DMS 273 (cell line): ENCODE data around the gene CASKIN1.

Experiments used
- DNase-seq: peaks from one replicate; lab custom pipeline; 2025; ENCODE audit not compliant: unreplicated experiment; lab: John Stamatoyannopoulos, UW

CASKIN1 gene

GRCh38 chr16:2176047-2176446 is 20.4 kb downstream of the CASKIN1 start:
- no peak for DNase-seq

GRCh38 chr16:2175454-2175853 is 21.0 kb downstream of the CASKIN1 start:
- no peak for DNase-seq

- peak; percentile 38 for DNase-seq
Observed at GRCh38 chr16:2174396-2175131, 21.8 kb downstream of the CASKIN1 start.

- no peak for DNase-seq
Observed at GRCh38 chr16:2173916-2174315, 22.5 kb downstream of the CASKIN1 start.

GRCh38 chr16:2173366-2173765 is 23.0 kb downstream of the CASKIN1 start:
- no peak for DNase-seq

GRCh38 chr16:2172688-2173335 is 23.6 kb downstream of the CASKIN1 start:
- no peak for DNase-seq

- no peak for DNase-seq
Observed at GRCh38 chr16:2171601-2172178, 24.7 kb downstream of the CASKIN1 start.

- no peak for DNase-seq
Observed at GRCh38 chr16:2170587-2171435, 25.6 kb downstream of the CASKIN1 start.

GRCh38 chr16:2170080-2170479 is 26.3 kb downstream of the CASKIN1 start:
- DNase-seq, result no peak

GRCh38 chr16:2167068-2167638 is 29.3 kb downstream of the CASKIN1 start:
- no peak for DNase-seq

GRCh38 chr16:2166263-2167067 is 29.9 kb downstream of the CASKIN1 start:
- DNase-seq, result no peak

- no peak for DNase-seq
Observed at GRCh38 chr16:2165861-2166260, 30.5 kb downstream of the CASKIN1 start.

- no peak for DNase-seq
Observed at GRCh38 chr16:2163211-2163881, 33.1 kb downstream of the CASKIN1 start.

- no peak for DNase-seq
Observed at GRCh38 chr16:2162676-2163118, 33.7 kb downstream of the CASKIN1 start.

GRCh38 chr16:2161911-2162310 is 34.5 kb downstream of the CASKIN1 start:
- no peak for DNase-seq

- DNase-seq, result no peak
Observed at GRCh38 chr16:2160915-2161551, 35.4 kb downstream of the CASKIN1 start.

GRCh38 chr16:2159175-2159838 is 37.1 kb downstream of the CASKIN1 start:
- DNase-seq, result no peak

- no peak for DNase-seq
Observed at GRCh38 chr16:2158262-2158638, 38.2 kb downstream of the CASKIN1 start.
